ENCODE data around the gene IP6K3.

- TF ChIP-seq EZH2 (IDR thresholded peaks at IDR 0.05; ENCODE audit: low read depth, unreplicated experiment) (no peak), CTCF (conservative IDR thresholded peaks at IDR 0.05; ENCODE audit: low read depth in 2 of 2) (no peak), REST (IDR thresholded peaks at IDR 0.05; ENCODE audit: unreplicated experiment) (no peak), CREB1 (CRISPR knock-in tag; IDR thresholded peaks at IDR 0.05; ENCODE audit: low read depth) (no peak), POLR2AphosphoS5 (IDR thresholded peaks at IDR 0.05; ENCODE audit: low read depth) (no peak), STAT1 (IDR thresholded peaks at IDR 0.05; ENCODE audit: unreplicated experiment) (no peak), EZH2phosphoT487 (IDR thresholded peaks at IDR 0.05; ENCODE audit: unreplicated experiment) (no peak)
Observed at GRCh38 chr6:33692760-33693158, 53.9 kb downstream of the IP6K3 start.

All from GM23338 (cell line).